HG03457 (cell line): Measurements from ENCODE around the gene ITGAE.

Source experiments
- ATAC-seq: cut with Tn5 transposase; IDR thresholded peaks from one replicate; pipeline ENCODE4 v1.9.1; 2021; ENCODE audit warnings: moderate number of reproducible peaks; ENCODE audit not compliant: unreplicated experiment

Gene ITGAE

DNA sequence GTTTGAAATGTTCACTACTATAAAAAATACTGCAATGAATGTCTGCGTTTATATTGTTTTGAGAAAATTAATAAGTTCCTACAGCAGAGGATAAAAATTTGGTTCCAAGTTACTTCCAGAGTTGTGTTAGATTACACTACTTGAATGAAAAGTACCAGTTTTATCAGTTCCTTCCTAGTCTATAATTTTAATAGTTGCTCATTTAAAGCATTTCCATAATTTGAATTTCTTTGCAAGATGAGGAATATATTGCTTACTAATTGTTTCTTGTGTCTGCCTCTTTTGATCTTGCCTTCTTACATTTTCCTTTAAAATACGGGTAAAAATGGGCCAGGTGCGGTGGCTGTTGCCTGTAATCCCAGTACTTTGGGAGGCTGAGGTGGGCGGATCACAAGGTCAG lies 128.4 kb downstream of the ITGAE start:
- ATAC-seq = no peak

DNA sequence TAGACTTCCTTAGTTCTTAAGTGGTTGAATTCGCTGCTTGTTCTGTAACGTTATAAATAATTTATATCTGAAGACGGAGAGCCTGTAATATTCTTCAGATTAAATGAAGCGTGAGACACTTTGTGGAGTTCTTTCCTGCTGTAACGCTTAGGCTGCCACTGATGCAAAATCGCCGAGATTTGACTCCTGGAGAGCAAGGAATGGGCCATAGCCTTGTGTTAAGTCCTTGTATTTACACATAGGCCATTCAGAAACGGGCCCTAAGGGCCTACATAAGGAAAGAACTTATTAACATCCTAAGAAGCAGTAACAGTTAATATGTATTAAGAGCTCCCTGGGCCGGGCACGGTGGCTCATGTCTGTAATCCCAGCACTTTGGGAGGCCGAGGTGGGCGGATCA lies 131.4 kb downstream of the ITGAE start:
- ATAC-seq = no peak

DNA sequence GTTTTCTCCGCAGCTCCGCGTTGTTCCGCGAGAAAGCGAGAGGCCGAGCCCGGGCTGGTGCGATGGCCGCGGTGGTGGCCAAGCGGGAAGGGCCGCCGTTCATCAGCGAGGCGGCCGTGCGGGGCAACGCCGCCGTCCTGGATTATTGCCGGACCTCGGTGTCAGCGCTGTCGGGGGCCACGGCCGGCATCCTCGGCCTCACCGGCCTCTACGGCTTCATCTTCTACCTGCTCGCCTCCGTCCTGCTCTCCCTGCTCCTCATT lies 132.0 kb downstream of the ITGAE start:
- no peak for ATAC-seq

GRCh38 chr17:3668279-3669084 lies 132.5 kb downstream of the ITGAE start, which contains the start of the genes EMC6 and TAX1BP3:
Gene EMC6 (plus strand): TSS chr17:3668812. CDS start chr17:3669147, 335 bp downstream.
Gene TAX1BP3 (minus strand): TSS chr17:3668578. CDS start chr17:3668526, 52 bp downstream.
- peak; percentile 88 for ATAC-seq

DNA sequence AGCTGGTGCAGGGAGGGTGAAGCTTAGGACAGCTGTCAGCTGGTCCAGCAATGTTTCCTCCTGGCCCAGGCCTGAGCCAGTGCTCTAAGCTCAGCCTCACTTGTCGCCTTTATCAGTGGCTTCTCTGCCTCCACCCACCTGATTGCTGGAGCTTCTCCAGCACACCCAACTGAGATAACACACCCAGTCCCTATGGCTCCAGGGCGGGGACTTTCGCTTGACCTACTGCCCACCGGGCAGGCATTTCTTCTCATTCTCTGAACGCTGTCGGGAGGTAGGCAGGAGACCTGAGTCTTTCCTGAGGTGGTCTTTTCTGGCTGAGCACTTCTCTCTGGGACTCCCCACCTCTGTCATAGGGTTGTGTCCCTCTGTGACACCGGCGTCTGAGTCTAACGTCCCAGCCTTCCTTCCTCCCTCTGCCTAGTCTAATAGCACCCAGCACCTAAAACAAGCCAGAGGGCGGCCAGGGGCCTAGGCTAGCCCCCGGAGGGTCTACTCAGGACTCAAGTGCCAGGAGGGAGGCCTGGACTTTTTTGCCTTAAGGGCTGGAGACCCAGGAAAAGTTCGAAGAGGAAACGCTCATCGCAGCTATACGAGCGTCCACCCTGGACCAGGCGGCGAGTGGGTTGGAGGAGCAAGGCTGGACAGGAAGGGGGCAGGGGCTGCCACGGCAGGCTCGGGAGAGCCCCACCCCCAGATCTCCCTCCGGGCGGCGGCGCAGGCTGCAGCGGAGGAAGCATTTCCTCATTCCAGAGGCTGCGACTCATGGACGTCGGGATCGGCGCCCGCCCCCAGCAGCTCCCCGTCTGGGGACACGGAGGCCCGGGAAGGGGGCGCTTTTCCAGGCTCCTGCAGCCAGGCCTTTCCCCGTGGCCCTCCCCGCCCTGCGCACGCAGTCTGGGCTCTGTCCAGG lies 133.4 kb downstream of the ITGAE start:
- no peak for ATAC-seq

DNA sequence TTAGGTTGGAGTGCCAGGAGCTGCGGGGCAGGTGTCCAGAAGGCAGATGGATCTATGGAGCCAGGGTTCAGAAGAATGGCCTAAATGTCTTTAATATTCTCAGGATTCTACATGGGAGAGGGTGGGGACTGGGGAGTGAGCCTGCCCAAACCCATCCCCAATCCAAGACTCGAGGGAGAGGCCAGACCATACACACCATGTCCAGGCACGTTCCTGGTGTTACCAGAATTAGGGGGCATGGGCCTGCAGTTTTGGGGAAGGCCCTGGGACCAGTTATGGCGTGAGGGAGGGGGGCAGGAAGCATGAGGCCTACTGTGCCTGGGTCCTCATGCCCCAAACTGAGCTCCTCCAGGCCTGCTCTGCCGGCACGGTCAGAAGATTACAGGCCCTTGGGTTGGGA lies 134.5 kb downstream of the ITGAE start:
- no peak for ATAC-seq

- no peak for ATAC-seq
Observed at GRCh38 chr17:3665834-3666233, 135.2 kb downstream of the ITGAE start.
